Osteocyte (in vitro differentiated cells): ENCODE measurements around the gene AGFG2. TPM values are rescaled to one million over a fixed set of nuclear protein-coding genes. Genes with fewer than 3 reads are reported as not detected.

Source experiments
- DNase-seq: peaks from one replicate; pipeline ENCODE4 v3.0.0; 2021; ENCODE audit warnings: mixed read lengths; ENCODE audit not compliant: unreplicated experiment; ENCODE audit errors: extremely low spot score
- H3K27ac Mint-ChIP-seq: one replicate; pipeline ENCODE4 v1.8.0; 2021; ENCODE audit warnings: mild to moderate bottlenecking, mixed read lengths; ENCODE audit not compliant: unreplicated experiment
- H3K27me3 Mint-ChIP-seq: one replicate; pipeline ENCODE4 v1.8.0; 2021; ENCODE audit warnings: mixed read lengths; ENCODE audit not compliant: unreplicated experiment
- H3K36me3 Mint-ChIP-seq: one replicate; pipeline ENCODE4 v1.8.0; 2021; ENCODE audit warnings: mixed read lengths; ENCODE audit not compliant: unreplicated experiment
- H3K4me1 Mint-ChIP-seq: one replicate; pipeline ENCODE4 v1.8.0; 2021; ENCODE audit warnings: mixed read lengths; ENCODE audit not compliant: unreplicated experiment
- H3K4me3 Mint-ChIP-seq: one replicate; pipeline ENCODE4 v1.8.0; 2021; ENCODE audit warnings: mild to moderate bottlenecking, moderate library complexity, mixed read lengths; ENCODE audit not compliant: unreplicated experiment
- H3K9me3 Mint-ChIP-seq: one replicate; pipeline ENCODE4 v1.8.0; 2021; ENCODE audit warnings: mixed read lengths; ENCODE audit not compliant: unreplicated experiment
- CTCF ChIP-seq: fragments of 200-600 bp; sonication (generic); IDR thresholded peaks from 2 replicates; pipeline ENCODE4 v1.5.0; 2021; ENCODE audit warnings: antibody characterized with exemption, mild to moderate bottlenecking, moderate library complexity
- long read RNA-seq: library from polyadenylated mRNA; unstranded; transcript quantifications from one replicate; pipeline ENCODE4 v2.0.0, GENCODE V29; 2021
- total RNA-seq: library from RNA; stranded (reverse); gene quantifications from 2 replicates; pipeline ENCODE4 v1.2.1, GENCODE V29; 2021

AGFG2 gene
- total RNA-seq: 10.2 and 10.8 TPM in 2 replicates
- long read RNA-seq, partial matches to known transcripts: 2 of 2 reads
- long read RNA-seq, other reads (novel, unspliced or antisense): 0 of 2 reads

GRCh38 chr7:100538654-100539435 is at the start of gene AGFG2:
AGFG2 (plus strand) TSS chr7:100539203; CDS start chr7:100539347, 144 bp downstream.
- DNase-seq: peak; percentile 100
- peaks cover 15% of the 10 kb centered on the region for H3K4me1 Mint-ChIP-seq
- H3K9me3 Mint-ChIP-seq: no peaks in the 10 kb centered on the region
- peak within 1 kb of the TSS; percentile 79 for H3K27ac Mint-ChIP-seq
- H3K36me3 Mint-ChIP-seq: no peaks in the 10 kb centered on the region
- no peaks in the 10 kb centered on the region for H3K27me3 Mint-ChIP-seq
- peak within 1 kb of the TSS; percentile 98 for H3K4me3 Mint-ChIP-seq
- no peak for TF ChIP-seq CTCF

GRCh38 chr7:100489824-100490223 is 49.2 kb upstream of the AGFG2 start:
- peak overlapping the region; percentile 64 for H3K27ac Mint-ChIP-seq
- no peak for TF ChIP-seq CTCF
- H3K36me3 Mint-ChIP-seq: peaks cover 3% of the 10 kb centered on the region

GRCh38 chr7:100490483-100491191 is 48.4 kb upstream of the AGFG2 start:
- H3K4me1 Mint-ChIP-seq: peaks cover 10% of the 10 kb centered on the region
- no peak overlapping the region for H3K27ac Mint-ChIP-seq

More at GRCh38 chr7:100489824-100490223, 49.2 kb upstream of the AGFG2 start:
- Mint-ChIP-seq H3K9me3 (no peaks in the 10 kb centered on the region), H3K27me3 (no peaks in the 10 kb centered on the region), H3K4me3 (no peak overlapping the region), H3K4me1 (peaks cover 10% of the 10 kb centered on the region)
- peak; percentile 90 for DNase-seq

GRCh38 chr7:100491192-100491578 is 47.8 kb upstream of the AGFG2 start:
- peaks cover 10% of the 10 kb centered on the region for H3K4me1 Mint-ChIP-seq
- H3K9me3 Mint-ChIP-seq: no peaks in the 10 kb centered on the region
- H3K27me3 Mint-ChIP-seq: no peaks in the 10 kb centered on the region
- no peak for DNase-seq
- no peak overlapping the region for H3K4me3 Mint-ChIP-seq
- no peak overlapping the region for H3K27ac Mint-ChIP-seq
- no peak for TF ChIP-seq CTCF
- H3K36me3 Mint-ChIP-seq: peaks cover 3% of the 10 kb centered on the region

More at GRCh38 chr7:100490483-100491191, 48.4 kb upstream of the AGFG2 start:
- no peak for DNase-seq
- H3K4me3 Mint-ChIP-seq: no peak overlapping the region
- H3K27me3 Mint-ChIP-seq: no peaks in the 10 kb centered on the region
- peaks cover 3% of the 10 kb centered on the region for H3K36me3 Mint-ChIP-seq
- no peak for TF ChIP-seq CTCF
- H3K9me3 Mint-ChIP-seq: no peaks in the 10 kb centered on the region
